GM12878 (cell line): ENCODE results near the gene CHPF2. TPM values are rescaled to one million over a fixed set of nuclear protein-coding genes. Genes with fewer than 3 reads are reported as not detected.

Experiments
- BMI1 ChIP-seq: fragments of 450-650 bp; IDR thresholded peaks from 2 replicates; pipeline ENCODE4 v1.6.1; 2016; ENCODE audit warnings: mild to moderate bottlenecking, moderate library complexity, borderline replicate concordance
- CREB1 ChIP-seq: IDR thresholded peaks from 2 replicates; pipeline ENCODE4 v1.6.1; 2012; ENCODE audit warnings: low read depth, mild to moderate bottlenecking, inconsistent platforms
- FOXK2 ChIP-seq: fragments of 450-650 bp; IDR thresholded peaks from 2 replicates; pipeline ENCODE4 v1.6.1; 2017; ENCODE audit warnings: mild to moderate bottlenecking, moderate library complexity
- GATAD2B ChIP-seq: fragments of 450-650 bp; conservative IDR thresholded peaks from 2 replicates; pipeline ENCODE4 v1.6.1; 2017; ENCODE audit warnings: low read depth, mild to moderate bottlenecking, moderate library complexity
- MYC ChIP-seq: IDR thresholded peaks from 2 replicates; pipeline ENCODE4 v1.6.1; 2011; ENCODE audit warnings: mild to moderate bottlenecking, low read length, moderate library complexity, inconsistent platforms; ENCODE audit not compliant: insufficient read depth, insufficient replicate concordance, insufficient read length, severe bottlenecking
- NR2F1 ChIP-seq: fragments of 450-650 bp; conservative IDR thresholded peaks from 2 replicates; pipeline ENCODE4 v1.6.1; 2017; ENCODE audit warnings: mild to moderate bottlenecking
- PAX8 ChIP-seq: fragments of 450-650 bp; IDR thresholded peaks from 2 replicates; pipeline ENCODE4 v1.6.1; 2017; ENCODE audit warnings: mild to moderate bottlenecking, moderate library complexity
- SRF ChIP-seq, 2 experiments: IDR thresholded peaks; 2 replicates each; pipeline ENCODE4 v1.6.1; 2011; ENCODE audit warnings: low read depth in 2 of 2, low read length in 2 of 2, mild to moderate bottlenecking in 1 of 2, moderate library complexity in 1 of 2
- STAT1 ChIP-seq: fragments of 450-650 bp; conservative IDR thresholded peaks from 2 replicates; pipeline ENCODE4 v1.6.1; 2014; ENCODE audit warnings: antibody characterized with exemption, mild to moderate bottlenecking
- ZZZ3 ChIP-seq: IDR thresholded peaks from 2 replicates; pipeline ENCODE4 v1.6.1; 2011; ENCODE audit warnings: low read depth; ENCODE audit not compliant: control insufficient read depth, insufficient read length
- polyA plus RNA-seq, 11 experiments: library from polyadenylated mRNA; depleted of rRNA in 4 of 11; unstranded in 6 of 11; stranded (reverse) in 5 of 11; fragments of >200 nt; fragmentation: Nextera tagmentation in 4 of 11; fragmentation: Illumina TruSeq in 1 of 11; extraction: Ambion mirVana in 4 of 11; extraction: Trizol in 1 of 11; gene quantifications; 1 replicate in 1 of 11; 2 replicates in 10 of 11; pipeline versions ENCODE4 v1.2.1 to v1.2.3, GENCODE V29; 2011 to 2016; ENCODE audit warnings: inconsistent platforms in 2 of 11, missing spikeins in 2 of 11, low read depth in 1 of 11
- total RNA-seq, 4 experiments: library from RNA; depleted of rRNA in 3 of 4; stranded (reverse); fragments of >200 nt in 3 of 4; fragmentation: Illumina TruSeq in 1 of 4; extraction: Trizol in 1 of 4; gene quantifications; 2 replicates each; pipeline versions ENCODE4 v1.2.1 to v1.2.3, GENCODE V29; 2013 to 2021
- TF ChIP-seq, protein P1 (sequence below): fragments of 450-650 bp; IDR thresholded peaks from 2 replicates; pipeline ENCODE4 v1.6.1; 2017; ENCODE audit warnings: mild to moderate bottlenecking, moderate library complexity
- TF ChIP-seq, protein P2 (sequence below), 3 experiments: IDR thresholded peaks in 2 of 3; conservative IDR thresholded peaks in 1 of 3; 2 replicates each; pipeline ENCODE4 v1.5.1; 2011; ENCODE audit warnings: low read depth in 3 of 3, low read length in 3 of 3, mild to moderate bottlenecking in 3 of 3, control low read depth in 2 of 3, moderate library complexity in 2 of 3, inconsistent platforms in 1 of 3, mixed read lengths in 1 of 3; ENCODE audit not compliant: control insufficient read depth in 2 of 3, insufficient read depth in 1 of 3; ENCODE audit errors: extremely low read depth in 1 of 3
- TF ChIP-seq, protein P3 (sequence below): fragments of 450-650 bp; IDR thresholded peaks from 2 replicates; pipeline ENCODE4 v1.6.1; 2017; ENCODE audit warnings: mild to moderate bottlenecking, moderate library complexity

The CHPF2 gene
- total and polyA plus RNA-seq, 10 of the 15 experiments (the other 5 are each of a cell fraction or from before 2014, with no cell fraction given), result 0.23 to 33.1 (median 11.5) TPM

DNA sequence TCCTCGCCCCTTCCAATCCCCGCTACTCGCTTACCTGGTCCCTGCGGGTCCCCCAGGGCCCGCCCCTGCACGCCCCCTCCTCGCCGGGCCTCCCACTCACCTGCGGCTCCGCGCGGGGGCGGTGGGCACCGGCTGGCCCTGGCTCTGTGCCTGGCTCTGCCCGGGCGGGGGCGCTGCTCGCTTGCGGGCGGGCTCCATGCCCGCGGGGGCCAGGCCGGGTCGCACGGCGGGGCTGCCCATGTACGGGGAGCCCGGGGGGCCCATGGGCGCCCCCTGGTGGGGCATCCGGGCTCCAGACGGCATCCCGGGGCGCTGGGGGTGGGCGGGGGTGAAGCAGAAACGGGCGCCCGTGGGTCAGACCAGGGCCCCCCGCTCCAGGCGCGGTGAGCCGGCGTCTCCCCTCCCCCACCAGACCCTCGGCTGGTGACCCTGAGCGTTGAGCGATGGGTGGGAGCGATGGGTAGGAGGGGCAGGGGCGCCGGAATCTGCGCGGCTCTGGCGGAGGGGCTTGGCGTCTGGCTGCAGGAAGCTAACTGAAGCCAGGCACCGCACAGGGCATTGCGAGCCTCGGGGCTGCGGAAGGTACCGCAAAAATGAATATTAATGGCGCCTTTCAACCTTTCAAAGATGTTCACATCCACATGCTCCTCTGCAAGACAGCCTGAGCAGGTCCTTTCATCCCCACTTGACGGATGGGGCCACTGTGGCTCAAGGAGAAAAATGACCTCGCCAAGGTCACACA, 13.2 kb downstream of the CHPF2 start (continued):
- TF ChIP-seq SRF (IDR thresholded peaks at IDR 0.05; ENCODE audit: low read depth in 2 of 2, low read length in 2 of 2) (peak; percentile 94 to 95), ZZZ3 (no peak), GATAD2B (0 out of 2 replicates have a peak, but pooled peaks have one; percentile 41), FOXK2 (no peak), STAT1 (no peak), BMI1 (no peak), CREB1 (no peak), MYC (no peak), PAX8 (no peak), NR2F1 (0 out of 2 replicates have a peak, but pooled peaks have one; percentile 43)
- TF ChIP-seq, protein P1, sequence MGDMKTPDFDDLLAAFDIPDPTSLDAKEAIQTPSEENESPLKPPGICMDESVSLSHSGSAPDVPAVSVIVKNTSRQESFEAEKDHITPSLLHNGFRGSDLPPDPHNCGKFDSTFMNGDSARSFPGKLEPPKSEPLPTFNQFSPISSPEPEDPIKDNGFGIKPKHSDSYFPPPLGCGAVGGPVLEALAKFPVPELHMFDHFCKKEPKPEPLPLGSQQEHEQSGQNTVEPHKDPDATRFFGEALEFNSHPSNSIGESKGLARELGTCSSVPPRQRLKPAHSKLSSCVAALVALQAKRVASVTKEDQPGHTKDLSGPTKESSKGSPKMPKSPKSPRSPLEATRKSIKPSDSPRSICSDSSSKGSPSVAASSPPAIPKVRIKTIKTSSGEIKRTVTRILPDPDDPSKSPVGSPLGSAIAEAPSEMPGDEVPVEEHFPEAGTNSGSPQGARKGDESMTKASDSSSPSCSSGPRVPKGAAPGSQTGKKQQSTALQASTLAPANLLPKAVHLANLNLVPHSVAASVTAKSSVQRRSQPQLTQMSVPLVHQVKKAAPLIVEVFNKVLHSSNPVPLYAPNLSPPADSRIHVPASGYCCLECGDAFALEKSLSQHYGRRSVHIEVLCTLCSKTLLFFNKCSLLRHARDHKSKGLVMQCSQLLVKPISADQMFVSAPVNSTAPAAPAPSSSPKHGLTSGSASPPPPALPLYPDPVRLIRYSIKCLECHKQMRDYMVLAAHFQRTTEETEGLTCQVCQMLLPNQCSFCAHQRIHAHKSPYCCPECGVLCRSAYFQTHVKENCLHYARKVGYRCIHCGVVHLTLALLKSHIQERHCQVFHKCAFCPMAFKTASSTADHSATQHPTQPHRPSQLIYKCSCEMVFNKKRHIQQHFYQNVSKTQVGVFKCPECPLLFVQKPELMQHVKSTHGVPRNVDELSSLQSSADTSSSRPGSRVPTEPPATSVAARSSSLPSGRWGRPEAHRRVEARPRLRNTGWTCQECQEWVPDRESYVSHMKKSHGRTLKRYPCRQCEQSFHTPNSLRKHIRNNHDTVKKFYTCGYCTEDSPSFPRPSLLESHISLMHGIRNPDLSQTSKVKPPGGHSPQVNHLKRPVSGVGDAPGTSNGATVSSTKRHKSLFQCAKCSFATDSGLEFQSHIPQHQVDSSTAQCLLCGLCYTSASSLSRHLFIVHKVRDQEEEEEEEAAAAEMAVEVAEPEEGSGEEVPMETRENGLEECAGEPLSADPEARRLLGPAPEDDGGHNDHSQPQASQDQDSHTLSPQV, result no peak
- TF ChIP-seq, protein P2, sequence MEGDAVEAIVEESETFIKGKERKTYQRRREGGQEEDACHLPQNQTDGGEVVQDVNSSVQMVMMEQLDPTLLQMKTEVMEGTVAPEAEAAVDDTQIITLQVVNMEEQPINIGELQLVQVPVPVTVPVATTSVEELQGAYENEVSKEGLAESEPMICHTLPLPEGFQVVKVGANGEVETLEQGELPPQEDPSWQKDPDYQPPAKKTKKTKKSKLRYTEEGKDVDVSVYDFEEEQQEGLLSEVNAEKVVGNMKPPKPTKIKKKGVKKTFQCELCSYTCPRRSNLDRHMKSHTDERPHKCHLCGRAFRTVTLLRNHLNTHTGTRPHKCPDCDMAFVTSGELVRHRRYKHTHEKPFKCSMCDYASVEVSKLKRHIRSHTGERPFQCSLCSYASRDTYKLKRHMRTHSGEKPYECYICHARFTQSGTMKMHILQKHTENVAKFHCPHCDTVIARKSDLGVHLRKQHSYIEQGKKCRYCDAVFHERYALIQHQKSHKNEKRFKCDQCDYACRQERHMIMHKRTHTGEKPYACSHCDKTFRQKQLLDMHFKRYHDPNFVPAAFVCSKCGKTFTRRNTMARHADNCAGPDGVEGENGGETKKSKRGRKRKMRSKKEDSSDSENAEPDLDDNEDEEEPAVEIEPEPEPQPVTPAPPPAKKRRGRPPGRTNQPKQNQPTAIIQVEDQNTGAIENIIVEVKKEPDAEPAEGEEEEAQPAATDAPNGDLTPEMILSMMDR (IDR thresholded peaks at IDR 0.05 in 2 of 3, conservative IDR thresholded peaks at IDR 0.05 in 1 of 3; ENCODE audit: control insufficient read depth in 2 of 3, extremely low read depth in 1 of 3, insufficient read depth in 1 of 3, low read depth in 3 of 3, low read length in 3 of 3), result peak; percentile 40 to 67 (median 49)
- TF ChIP-seq, protein P3, sequence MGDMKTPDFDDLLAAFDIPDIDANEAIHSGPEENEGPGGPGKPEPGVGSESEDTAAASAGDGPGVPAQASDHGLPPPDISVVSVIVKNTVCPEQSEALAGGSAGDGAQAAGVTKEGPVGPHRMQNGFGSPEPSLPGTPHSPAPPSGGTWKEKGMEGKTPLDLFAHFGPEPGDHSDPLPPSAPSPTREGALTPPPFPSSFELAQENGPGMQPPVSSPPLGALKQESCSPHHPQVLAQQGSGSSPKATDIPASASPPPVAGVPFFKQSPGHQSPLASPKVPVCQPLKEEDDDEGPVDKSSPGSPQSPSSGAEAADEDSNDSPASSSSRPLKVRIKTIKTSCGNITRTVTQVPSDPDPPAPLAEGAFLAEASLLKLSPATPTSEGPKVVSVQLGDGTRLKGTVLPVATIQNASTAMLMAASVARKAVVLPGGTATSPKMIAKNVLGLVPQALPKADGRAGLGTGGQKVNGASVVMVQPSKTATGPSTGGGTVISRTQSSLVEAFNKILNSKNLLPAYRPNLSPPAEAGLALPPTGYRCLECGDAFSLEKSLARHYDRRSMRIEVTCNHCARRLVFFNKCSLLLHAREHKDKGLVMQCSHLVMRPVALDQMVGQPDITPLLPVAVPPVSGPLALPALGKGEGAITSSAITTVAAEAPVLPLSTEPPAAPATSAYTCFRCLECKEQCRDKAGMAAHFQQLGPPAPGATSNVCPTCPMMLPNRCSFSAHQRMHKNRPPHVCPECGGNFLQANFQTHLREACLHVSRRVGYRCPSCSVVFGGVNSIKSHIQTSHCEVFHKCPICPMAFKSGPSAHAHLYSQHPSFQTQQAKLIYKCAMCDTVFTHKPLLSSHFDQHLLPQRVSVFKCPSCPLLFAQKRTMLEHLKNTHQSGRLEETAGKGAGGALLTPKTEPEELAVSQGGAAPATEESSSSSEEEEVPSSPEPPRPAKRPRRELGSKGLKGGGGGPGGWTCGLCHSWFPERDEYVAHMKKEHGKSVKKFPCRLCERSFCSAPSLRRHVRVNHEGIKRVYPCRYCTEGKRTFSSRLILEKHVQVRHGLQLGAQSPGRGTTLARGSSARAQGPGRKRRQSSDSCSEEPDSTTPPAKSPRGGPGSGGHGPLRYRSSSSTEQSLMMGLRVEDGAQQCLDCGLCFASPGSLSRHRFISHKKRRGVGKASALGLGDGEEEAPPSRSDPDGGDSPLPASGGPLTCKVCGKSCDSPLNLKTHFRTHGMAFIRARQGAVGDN, result no peak
- TF ChIP-seq, all 136 proteins: peak for 10
